ENCODE measurements around the gene HNF1B.

GRCh38 chr17:37729905-37730304, 15.0 kb downstream of the HNF1B start:
- no peak for TF ChIP-seq CTCF (IDR thresholded peaks at IDR 0.05)
- no peak for TF ChIP-seq POLR2A (IDR thresholded peaks at IDR 0.05)

Data from lower leg skin (tissue), 3 donors.